ENCODE measurements around the gene SHTN1.

Gene SHTN1

GRCh38 chr10:116915340-116915739 lies 89.6 kb downstream of the SHTN1 start:
- no peak for DNase-seq

DNA sequence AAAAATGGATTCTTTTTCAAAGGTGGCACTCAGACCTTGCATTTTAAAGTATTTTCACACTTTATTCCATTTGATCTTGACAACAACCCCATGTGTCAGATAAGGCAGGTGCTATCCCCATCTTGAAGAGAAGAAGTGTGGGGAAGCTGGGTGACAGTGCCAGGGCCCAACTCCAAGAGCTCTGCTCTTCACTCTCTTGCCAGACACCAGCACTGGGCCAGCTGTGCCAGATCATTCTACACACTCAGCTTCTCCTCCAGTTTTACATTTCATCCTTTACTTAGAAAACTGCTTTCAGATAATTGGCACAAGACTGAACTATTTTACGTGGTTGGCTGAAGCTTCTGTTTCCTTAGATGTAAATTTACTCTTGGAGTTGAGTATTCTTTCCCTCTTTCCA lies 91.3 kb downstream of the SHTN1 start:
- no peak for DNase-seq

GRCh38 chr10:116912162-116912561 lies 92.8 kb downstream of the SHTN1 start:
- DNase-seq = no peak

- DNase-seq = no peak
Measured at GRCh38 chr10:116910910-116911309, 94.1 kb downstream of the SHTN1 start.

GRCh38 chr10:116909307-116909706 lies 95.7 kb downstream of the SHTN1 start:
- DNase-seq = no peak

DNA sequence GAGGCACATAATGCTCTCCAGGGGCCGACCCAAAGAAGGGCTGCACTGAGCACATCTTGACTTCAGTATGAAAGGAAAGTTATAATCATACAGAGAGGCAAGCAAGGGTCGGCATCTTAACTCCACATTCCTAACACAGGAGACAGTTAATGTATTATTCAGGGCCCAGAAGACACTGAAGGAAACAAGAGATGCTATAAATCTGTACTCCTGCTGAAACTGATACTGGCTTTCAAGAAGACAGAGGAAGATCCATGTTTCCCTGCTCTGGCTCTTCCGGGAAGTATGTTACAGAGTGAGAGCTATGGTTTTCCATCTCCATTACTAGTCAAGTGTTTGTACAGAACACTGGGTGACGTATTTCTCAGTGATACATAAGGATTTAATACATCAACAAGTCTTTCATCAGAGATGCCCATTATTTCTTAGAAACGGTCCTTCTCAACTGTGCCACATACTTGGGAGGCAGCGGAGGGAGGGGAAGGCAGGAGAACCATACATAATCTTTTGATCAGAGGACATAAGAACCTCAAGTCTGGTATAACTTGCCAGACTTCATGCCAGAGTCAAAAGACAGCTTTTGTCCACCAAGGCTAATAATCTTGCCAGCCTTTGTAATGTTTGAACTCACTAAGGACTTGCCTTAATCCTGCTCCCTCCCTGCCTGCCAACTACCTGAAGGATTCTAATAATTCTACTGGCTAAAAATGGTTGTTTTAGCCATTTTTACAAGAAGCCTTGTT lies 97.6 kb downstream of the SHTN1 start:
- DNase-seq = no peak

GRCh38 chr10:116905845-116906210 lies 99.2 kb downstream of the SHTN1 start:
- no peak for DNase-seq

DNA sequence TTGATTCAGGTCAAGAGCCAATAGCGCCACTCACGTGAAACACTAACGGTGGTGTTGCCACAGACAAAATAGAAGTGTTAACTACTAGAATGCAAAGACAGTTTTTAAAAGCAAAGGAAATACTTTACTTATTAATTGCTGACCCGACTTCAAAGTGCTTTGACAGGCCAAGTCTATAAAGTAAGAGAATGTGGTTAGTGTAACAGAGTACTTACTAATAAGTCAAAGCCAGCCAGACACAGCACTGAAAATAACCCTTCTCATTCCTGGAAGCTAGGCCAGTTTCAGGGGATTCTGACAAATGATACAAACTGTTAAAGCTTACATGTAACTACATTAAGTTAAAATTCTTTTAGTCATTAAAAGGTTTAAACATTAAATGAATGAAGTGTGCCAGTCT lies 105.4 kb downstream of the SHTN1 start:
- DNase-seq = no peak

DNA sequence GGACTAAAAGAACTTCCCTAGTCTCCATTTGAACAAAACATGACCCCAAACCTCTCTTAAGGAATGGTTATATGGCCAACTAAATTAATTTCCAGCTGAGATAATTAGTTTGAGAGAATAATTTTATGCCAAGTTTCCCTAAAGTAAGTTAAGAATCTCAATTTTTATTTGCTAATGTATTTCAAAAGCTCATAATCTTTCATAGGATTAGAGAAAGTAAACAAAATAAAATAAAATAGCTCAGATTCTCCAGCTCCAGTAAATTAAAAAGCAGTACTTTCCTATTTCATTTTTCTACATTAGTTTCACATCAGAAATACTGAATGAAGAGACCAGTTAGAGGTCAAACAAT lies 111.3 kb downstream of the SHTN1 start:
- no peak for DNase-seq

GRCh38 chr10:116892907-116893685 lies 111.9 kb downstream of the SHTN1 start:
- peak in 1 of 5 donors; percentile 26 for DNase-seq

DNA sequence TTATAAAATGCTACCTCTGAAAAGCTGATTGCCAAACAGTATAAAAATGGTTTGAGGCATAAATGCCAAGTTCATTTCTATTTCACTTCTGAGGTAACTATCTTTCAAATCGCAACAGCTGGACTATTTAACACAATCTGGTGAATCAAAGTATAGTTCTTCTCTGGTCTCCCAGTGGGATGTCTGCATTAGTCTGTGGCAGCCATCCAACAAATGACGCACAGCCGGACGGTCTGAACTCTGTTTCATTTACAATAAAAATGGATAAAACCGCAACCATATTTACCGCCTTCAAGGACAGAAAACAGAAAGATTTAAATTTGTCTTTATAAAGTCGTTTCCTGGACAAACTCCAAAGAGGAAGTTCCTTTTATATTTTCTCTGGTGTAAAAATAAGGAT lies 113.8 kb downstream of the SHTN1 start:
- no peak for DNase-seq

DNA sequence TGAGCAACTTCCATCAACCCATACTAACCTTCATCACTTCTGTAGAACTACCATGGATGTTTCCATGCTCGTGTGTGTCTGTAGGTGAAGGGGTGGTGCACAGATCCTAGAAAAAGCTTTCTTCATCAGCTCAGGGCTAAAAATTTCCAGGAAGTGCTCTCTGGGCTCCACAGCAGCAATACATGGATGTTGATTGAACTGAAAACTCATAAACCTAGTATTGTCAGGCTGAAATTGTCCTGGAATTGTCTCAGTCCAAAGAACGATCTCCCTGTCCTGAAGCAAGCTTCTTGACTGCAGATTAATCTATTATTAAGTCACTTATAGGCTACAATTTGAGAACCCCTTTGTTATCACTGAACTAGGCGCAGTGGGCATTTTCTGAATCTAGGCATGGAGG lies 115.9 kb downstream of the SHTN1 start:
- DNase-seq = no peak

DNA sequence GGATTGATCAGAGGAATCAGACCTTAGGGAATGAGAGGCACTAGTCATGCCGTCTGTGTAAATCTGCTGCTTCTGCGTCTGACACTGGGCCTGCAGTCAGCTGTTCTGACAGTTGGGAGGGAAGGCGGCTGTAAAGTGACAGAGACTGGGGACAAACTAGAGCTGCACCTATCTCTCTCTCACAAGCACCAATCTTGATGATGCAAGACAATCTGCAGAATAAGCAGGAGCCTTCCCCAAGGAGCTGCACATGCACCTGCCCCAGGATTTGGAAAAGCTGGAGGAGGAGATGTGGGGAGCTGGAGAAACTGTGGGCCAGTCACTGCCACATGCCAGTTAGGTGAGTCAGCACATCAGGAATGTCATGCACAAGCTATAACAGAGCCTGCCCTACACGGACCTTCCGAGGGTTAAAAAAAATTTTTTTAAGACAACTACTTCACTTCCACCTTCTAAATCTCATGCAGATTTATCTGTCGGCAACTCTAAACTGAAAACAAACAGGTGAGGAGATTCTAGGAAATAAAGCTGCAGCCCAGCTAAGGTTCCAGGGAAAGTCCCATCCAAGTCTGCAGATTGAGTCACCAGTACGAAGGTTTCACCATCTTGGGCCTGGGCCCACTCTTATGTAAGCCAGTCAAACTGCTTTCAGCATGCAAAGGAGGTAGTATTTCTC lies 116.5 kb downstream of the SHTN1 start:
- DNase-seq = peak in 1 of 5 donors; percentile 2

- no peak for DNase-seq
Measured at GRCh38 chr10:116886772-116887171, 118.2 kb downstream of the SHTN1 start.

DNA sequence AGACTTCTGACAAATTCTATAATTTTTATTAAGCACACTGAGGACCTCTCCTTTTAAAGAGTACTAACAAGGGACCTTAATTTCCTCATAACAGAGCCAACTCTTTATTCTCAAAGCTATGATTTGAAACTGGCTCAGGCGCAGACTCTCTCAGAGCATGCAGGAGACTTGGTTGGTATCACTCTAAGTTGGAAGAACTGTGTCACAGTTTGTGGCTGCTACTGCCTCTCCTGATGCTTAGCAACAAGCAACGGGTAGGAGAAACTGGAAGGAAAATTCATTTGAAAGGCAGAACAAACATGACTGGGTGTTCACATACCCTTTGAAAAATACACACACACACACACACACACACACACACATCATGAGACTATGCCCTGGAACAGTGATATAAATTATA lies 122.3 kb downstream of the SHTN1 start:
- no peak for DNase-seq

GRCh38 chr10:116880716-116881482 lies 124.1 kb downstream of the SHTN1 start:
- no peak for DNase-seq

GRCh38 chr10:116879817-116880216 lies 125.2 kb downstream of the SHTN1 start:
- no peak for DNase-seq

GRCh38 chr10:116878123-116878522 lies 126.9 kb downstream of the SHTN1 start:
- no peak for DNase-seq

DNA sequence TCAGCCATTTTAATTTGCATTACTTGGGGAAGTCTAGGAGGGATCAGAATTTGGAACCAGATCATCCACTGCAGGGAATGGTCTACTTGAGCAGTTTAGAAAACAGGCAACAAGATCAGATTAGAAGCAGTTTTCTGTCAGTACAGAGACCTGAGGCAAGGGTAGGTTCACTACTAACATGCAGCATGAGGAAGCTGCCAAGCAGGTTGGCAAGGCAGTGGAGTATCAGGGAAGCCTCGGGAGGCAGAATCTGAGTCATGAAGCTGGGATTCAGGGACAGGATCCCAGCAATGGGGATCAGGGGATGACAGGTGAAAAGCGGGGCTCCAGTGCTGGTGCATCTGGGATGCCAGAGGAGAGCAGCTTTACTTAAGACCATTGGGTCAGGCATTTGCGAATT lies 127.6 kb downstream of the SHTN1 start:
- DNase-seq = no peak

- no peak for DNase-seq
Measured at GRCh38 chr10:116875897-116876296, 129.1 kb downstream of the SHTN1 start.

DNA sequence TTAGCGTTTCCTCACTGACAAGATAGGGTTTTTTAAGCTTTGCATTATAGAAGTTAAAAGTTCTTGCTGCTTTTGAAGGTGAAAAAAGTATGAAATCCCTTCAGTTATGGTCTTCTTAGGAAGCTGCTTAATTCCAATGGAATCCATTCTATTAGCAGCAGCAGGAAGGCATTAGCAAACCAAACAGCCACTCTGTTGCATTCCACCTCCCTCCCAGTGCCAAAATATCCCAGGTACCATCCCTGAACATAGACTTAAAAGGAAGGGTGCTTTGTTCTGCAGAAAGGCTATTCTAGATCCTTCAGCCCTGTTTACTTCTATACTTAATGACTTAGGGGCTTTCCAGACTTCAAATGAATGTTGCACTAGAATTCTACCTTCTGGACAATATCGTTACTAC lies 131.9 kb downstream of the SHTN1 start:
- no peak for DNase-seq

DNA sequence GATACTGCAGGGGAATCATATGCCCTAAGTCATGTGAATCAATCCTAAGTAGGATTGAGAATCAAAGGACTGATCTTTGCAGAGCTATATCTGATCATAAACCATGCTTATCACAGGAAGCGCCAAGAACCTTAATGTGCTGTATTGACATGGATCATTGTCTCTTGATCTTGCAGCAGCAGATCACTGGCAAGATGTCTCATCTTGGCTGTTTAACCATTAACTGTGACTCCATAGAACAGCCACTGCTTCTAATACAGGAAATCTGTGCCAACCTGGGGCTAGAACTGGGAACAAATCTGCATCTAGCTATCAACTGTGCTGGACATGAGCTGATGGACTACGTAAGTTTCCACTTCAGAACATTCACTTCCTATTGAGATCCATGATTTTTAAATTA lies 134.0 kb downstream of the SHTN1 start:
- no peak for DNase-seq

DNA sequence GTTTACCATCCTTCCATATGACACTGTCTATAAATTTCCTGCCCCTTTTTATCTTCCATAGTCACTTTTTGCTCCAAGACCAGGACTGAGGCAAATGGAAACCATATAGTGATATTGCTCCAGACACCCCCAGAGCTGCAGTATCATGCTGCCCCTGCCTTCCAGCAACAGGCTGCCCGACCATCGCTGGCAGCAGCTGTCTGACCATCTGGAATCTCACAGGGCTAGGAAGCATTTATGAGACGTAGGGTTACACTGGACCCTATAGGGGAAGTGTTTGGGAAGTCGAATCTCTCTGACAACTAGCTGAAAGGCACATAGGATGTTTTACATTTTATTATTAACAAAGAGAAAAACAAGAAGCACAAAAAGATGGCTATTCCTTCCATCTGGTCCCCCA lies 136.3 kb downstream of the SHTN1 start:
- DNase-seq = no peak
